T follicular helper cell (primary cell): ENCODE measurements around the gene SPDYE17.
"Not testable (repeated sequence)": the region's sequence is repeated elsewhere in the genome, so short reads cannot be mapped to it uniquely, and the experiment has no call there.

Source experiments
- DNase-seq: peaks from one replicate; pipeline ENCODE4 v3.0.0-alpha.2; 2020; ENCODE audit warnings: low read depth

SPDYE17 gene

DNA sequence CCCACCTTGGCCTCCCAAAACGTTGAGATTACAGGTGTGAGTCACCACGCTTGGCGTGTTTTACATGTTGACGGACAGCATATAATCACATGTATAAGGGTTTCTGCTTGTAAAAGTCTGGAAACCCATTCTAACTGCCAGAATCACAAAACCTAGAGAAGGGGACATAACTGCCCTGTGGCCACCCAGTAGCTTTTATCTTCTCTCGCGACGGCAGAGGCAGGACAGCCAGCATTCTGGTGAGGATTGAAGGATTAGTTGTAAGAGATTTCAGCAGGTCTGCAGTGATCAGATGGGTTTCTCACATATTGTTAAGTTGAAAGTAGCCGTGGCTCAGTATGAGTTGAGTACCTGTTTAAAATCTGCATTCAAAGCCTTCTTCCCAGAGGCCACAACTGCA is 59.8 kb downstream of the SPDYE17 start:
- DNase-seq: not testable (repeated sequence)
